ENCODE data around the gene SAMSN1.

DNA sequence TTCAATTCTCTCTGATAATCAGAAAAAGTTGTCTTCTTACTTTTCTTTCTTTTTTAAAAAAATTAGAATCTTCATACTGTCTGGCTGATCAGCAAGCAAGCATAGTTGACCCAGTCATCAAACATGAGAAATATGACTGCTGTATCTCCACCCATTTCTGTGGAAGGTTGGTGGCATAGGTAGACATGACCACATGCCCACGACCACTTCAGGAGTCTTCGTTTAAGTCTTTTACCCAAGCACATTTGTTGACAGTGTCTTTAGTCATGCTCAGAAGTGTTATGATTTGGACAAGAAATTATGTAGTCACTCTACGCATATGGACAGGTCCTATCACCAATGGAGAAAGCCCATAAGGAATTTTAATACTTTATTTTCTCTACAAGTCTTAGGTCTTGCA, 88.4 kb downstream of the SAMSN1 start:
- TF ChIP-seq, protein P1, sequence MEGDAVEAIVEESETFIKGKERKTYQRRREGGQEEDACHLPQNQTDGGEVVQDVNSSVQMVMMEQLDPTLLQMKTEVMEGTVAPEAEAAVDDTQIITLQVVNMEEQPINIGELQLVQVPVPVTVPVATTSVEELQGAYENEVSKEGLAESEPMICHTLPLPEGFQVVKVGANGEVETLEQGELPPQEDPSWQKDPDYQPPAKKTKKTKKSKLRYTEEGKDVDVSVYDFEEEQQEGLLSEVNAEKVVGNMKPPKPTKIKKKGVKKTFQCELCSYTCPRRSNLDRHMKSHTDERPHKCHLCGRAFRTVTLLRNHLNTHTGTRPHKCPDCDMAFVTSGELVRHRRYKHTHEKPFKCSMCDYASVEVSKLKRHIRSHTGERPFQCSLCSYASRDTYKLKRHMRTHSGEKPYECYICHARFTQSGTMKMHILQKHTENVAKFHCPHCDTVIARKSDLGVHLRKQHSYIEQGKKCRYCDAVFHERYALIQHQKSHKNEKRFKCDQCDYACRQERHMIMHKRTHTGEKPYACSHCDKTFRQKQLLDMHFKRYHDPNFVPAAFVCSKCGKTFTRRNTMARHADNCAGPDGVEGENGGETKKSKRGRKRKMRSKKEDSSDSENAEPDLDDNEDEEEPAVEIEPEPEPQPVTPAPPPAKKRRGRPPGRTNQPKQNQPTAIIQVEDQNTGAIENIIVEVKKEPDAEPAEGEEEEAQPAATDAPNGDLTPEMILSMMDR (IDR thresholded peaks at IDR 0.05) = no peak
- no peak for TF ChIP-seq POLR2A (IDR thresholded peaks at IDR 0.05)
- TF ChIP-seq EP300 (IDR thresholded peaks at IDR 0.05; ENCODE audit: low read depth) = no peak
